ENCODE measurements around the gene DHRS2.
"Not testable (repeated sequence)": the region's sequence is repeated elsewhere in the genome, so short reads cannot be mapped to it uniquely, and the experiment has no call there.

DHRS2 gene

DNA sequence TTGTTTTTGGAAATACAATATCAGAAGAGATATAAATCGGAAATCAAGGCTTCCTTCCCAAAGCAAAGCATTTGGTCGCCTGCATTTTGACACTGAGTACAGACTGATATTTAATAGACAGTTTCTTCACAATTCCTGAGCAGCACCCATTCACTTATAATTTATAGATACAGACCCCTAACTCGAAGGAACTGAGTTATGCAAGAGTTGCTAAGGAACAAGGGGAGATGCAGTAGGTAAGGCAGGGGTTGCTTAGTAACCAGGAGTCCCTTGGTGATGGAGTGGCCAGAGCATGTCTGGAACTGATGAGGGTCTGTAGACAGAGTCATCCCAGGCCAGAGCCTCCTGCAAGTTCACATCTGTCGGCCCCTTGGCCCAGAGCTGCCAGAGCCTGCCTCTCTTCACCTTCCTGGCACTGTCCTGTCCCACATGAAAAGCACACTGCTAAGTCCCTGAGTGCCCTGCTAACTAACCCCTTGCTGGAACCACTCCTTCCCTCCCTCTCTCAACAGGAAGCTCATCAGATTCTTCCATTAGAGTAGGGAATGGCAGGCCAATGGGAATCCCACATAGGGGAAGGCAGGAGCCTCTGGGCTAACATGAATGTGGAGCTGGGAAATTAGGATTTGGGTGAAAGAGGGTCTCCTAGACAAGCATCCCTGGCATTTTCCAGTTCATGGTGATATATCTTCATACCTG lies 3.6 kb upstream of the DHRS2 start:
- DNase-seq (ENCODE audit: low read depth) = no peak
- TF ChIP-seq CTCF (IDR thresholded peaks at IDR 0.05; ENCODE audit: insufficient read depth, low read depth, low read length, missing control alignments) = no peak
- no peak overlapping the region for H3K4me3 ChIP-seq (ENCODE audit: low read length)

DNA sequence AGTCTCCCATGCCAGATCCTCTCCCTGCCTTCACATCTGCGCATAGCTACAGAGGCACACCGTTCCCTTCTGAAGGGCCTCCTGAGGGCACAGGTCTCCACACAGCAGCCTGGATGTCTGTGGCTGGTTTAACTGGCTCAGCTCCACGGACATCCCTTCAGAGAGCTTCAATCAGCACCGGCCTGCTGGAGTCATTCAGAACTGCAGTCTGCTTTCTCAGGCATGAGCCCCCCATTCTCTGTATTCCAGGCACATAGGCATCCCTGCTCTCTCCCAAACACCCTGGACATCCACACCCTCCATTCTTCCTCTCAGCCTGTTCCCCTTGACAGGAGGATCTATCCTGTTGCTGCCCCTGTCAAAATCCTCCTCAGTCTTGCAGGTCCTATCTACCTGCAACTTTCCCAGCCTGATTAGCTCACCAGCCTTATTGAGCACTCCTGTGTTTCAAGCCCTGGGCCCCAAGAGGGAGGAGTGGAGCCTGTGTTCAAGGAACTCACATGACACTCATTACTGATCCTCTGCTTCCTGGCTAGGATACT lies 2.9 kb upstream of the DHRS2 start:
- H3K4me3 ChIP-seq (ENCODE audit: low read length) = no peak overlapping the region
- TF ChIP-seq CTCF (IDR thresholded peaks at IDR 0.05; ENCODE audit: insufficient read depth, low read depth, low read length, missing control alignments) = no peak
- DNase-seq (ENCODE audit: low read depth) = peak; percentile 28

DNA sequence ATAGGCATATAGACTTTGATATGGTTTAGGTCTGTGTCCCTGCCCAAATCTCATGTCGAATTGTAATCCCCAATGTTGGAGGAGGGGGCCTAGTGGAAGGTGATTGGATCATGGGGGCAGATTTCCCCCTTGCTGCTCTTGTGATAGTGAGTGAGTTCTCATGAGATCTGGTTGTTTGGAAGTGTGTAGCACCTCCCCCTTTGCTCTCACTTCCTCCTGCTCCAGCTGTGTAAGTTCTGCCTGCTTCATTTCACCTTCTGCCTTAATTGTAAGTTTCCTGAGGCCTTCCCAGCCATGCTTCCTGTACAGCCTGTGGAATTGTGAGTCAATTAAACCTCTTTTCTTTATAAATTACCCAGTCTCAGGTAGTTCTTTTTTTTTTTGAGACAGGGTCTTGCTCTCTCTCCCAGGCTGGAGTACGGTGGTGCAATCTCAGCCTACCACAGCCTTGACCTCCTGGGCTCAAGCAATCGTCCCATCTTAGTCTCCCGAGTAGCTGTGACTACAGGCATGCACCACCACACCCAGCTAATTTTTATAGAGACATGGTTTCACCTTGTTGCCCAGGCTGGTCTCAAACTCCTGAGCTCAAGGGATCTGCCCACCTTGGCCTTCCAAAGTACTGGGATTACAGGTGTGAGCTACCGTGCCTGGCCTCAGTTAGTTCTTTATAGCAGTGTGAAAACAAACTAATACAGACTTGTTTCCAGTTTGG lies 1.3 kb upstream of the DHRS2 start:
- not testable (repeated sequence) for H3K4me3 ChIP-seq (ENCODE audit: low read length); DNase-seq (ENCODE audit: low read depth)

GRCh38 chr14:23637312-23637654 lies 1.1 kb downstream of the DHRS2 start:
- H3K4me3 ChIP-seq (ENCODE audit: low read length); DNase-seq (ENCODE audit: low read depth): not testable (repeated sequence)

GRCh38 chr14:23637655-23638413 lies 1.7 kb downstream of the DHRS2 start:
- not testable (repeated sequence) for DNase-seq (ENCODE audit: low read depth); H3K4me3 ChIP-seq (ENCODE audit: low read length)

- no peak overlapping the region for H3K4me3 ChIP-seq (ENCODE audit: low read length)
- TF ChIP-seq CTCF (IDR thresholded peaks at IDR 0.05; ENCODE audit: insufficient read depth, low read depth, low read length, missing control alignments) = no peak
- DNase-seq (ENCODE audit: low read depth) = peak; percentile 26
These were observed 2.4 kb downstream of the DHRS2 start for GRCh38 chr14:23638414-23639047.

DNA sequence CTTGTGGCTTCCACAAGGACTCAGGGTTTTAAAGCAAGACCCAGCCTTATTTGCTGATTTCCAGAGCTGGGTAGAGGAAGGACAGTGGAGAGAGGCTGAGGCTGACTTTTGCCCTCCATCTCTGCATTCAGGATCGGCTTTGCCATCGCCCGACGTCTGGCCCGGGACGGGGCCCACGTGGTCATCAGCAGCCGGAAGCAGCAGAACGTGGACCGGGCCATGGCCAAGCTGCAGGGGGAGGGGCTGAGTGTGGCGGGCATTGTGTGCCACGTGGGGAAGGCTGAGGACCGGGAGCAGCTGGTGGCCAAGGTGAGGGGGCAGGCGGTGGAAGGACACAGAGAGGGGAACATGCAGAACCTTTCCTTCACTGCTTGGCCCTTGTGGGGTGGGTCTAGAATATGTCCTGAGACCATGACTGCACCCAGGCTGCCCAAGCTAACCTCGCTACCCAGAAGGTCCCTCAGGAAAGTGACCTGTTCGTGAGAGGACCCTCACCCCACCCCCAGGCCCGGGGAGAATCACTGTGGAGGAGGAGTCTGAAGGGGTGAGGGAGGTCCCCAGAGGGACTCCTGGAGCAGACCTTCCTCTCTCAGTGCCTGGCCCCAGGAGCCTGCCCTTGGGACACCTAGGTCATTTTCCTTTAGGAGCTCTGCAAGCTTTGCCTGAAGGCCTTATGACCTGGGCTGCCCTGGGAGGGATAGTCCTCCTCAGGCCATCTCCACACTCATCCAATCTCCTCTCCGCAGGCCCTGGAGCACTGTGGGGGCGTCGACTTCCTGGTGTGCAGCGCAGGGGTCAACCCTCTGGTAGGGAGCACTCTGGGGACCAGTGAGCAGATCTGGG lies 3.1 kb downstream of the DHRS2 start:
- H3K4me3 ChIP-seq (ENCODE audit: low read length) = no peak overlapping the region
- TF ChIP-seq CTCF (IDR thresholded peaks at IDR 0.05; ENCODE audit: insufficient read depth, low read depth, low read length, missing control alignments) = no peak
- DNase-seq (ENCODE audit: low read depth) = no peak

Data from epithelial cell of esophagus (primary cell).